ENCODE measurements around the gene BCAR3.

BCAR3 gene

GRCh38 chr1:93636712-93637111 lies 44.9 kb downstream of the BCAR3 start:
- DNase-seq (ENCODE audit: low spot score): no peak

GRCh38 chr1:93635614-93636543 lies 45.8 kb downstream of the BCAR3 start:
- DNase-seq (ENCODE audit: low spot score): peak; percentile 23

- no peak for DNase-seq (ENCODE audit: low spot score)
These were observed 48.3 kb downstream of the BCAR3 start for GRCh38 chr1:93633313-93633712.

GRCh38 chr1:93631626-93632365 lies 49.8 kb downstream of the BCAR3 start:
- peak; percentile 15 for DNase-seq (ENCODE audit: low spot score)

- DNase-seq (ENCODE audit: low spot score): no peak
These were observed 51.5 kb downstream of the BCAR3 start for GRCh38 chr1:93630168-93630567.

GRCh38 chr1:93629101-93630059 lies 52.3 kb downstream of the BCAR3 start:
- peak; percentile 80 for DNase-seq (ENCODE audit: low spot score)

GRCh38 chr1:93628681-93629080 lies 53.0 kb downstream of the BCAR3 start:
- DNase-seq (ENCODE audit: low spot score): no peak

GRCh38 chr1:93625582-93626327 lies 55.9 kb downstream of the BCAR3 start:
- peak; percentile 80 for DNase-seq (ENCODE audit: low spot score)

- DNase-seq (ENCODE audit: low spot score): no peak
These were observed 57.8 kb downstream of the BCAR3 start for GRCh38 chr1:93623875-93624274.

- DNase-seq (ENCODE audit: low spot score): no peak
These were observed 58.2 kb downstream of the BCAR3 start for GRCh38 chr1:93623436-93623835.

- DNase-seq (ENCODE audit: low spot score): no peak
These were observed 60.4 kb downstream of the BCAR3 start for GRCh38 chr1:93621246-93621645.

GRCh38 chr1:93620841-93621210 lies 60.8 kb downstream of the BCAR3 start:
- no peak for DNase-seq (ENCODE audit: low spot score)

GRCh38 chr1:93620172-93620840 lies 61.3 kb downstream of the BCAR3 start:
- no peak for DNase-seq (ENCODE audit: low spot score)

GRCh38 chr1:93619507-93620171 lies 62.0 kb downstream of the BCAR3 start:
- DNase-seq (ENCODE audit: low spot score): no peak

GRCh38 chr1:93617670-93618499 lies 63.8 kb downstream of the BCAR3 start:
- no peak for DNase-seq (ENCODE audit: low spot score)

GRCh38 chr1:93616996-93617669 lies 64.5 kb downstream of the BCAR3 start:
- peak; percentile 90 for DNase-seq (ENCODE audit: low spot score)

- peak; percentile 9 for DNase-seq (ENCODE audit: low spot score)
These were observed 65.2 kb downstream of the BCAR3 start for GRCh38 chr1:93616221-93616995.
